HEK293 (cell line): Measurements from ENCODE around the gene SEC11C.

ENCODE experiments used
- CTCF ChIA-PET: fragments of 350-600 bp; formaldehyde crosslinking; extraction: SDS; loops from one replicate; lab custom pipeline; 2021; ENCODE audit warnings: antibody characterized with exemption; lab: Yijun Ruan, JAX
- POLR2A ChIA-PET: fragments of 300-600 bp; formaldehyde crosslinking; extraction: SDS; loops from one replicate; lab custom pipeline; 2020; ENCODE audit warnings: antibody characterized with exemption, inconsistent platforms; lab: Yijun Ruan, JAX
- H3K27ac ChIP-seq: fragments of 200-500 bp; sonication (Bioruptor generic); 2 replicates; pipeline ENCODE4 v1.5.1; 2014; ENCODE audit warnings: low read depth, low read length, control low read depth, inconsistent platforms; ENCODE audit errors: extremely low read depth
- H3K36me3 ChIP-seq, 2 experiments: fragments of 200-500 bp in 1 of 2; sonication (Bioruptor generic) in 1 of 2; 1 replicate in 1 of 2; 2 replicates in 1 of 2; pipeline ENCODE4 v1.5.1; 2014 to 2017; ENCODE audit warnings: inconsistent platforms in 2 of 2, low read length in 2 of 2; ENCODE audit not compliant: control insufficient read depth in 2 of 2, insufficient read depth in 1 of 2
- H3K4me1 ChIP-seq: fragments of 200-500 bp; sonication (Bioruptor generic); 2 replicates; pipeline ENCODE4 v1.5.1; 2014; ENCODE audit warnings: mild to moderate bottlenecking, low read length, inconsistent platforms; ENCODE audit not compliant: control insufficient read depth, insufficient read depth
- H3K4me3 ChIP-seq: 2 replicates; pipeline ENCODE4 v1.5.1; 2011; ENCODE audit warnings: low read depth, mild to moderate bottlenecking, control low read depth, low read length, moderate library complexity
- H3K9me3 ChIP-seq: fragments of 200-500 bp; sonication (Bioruptor generic); 2 replicates; pipeline ENCODE4 v1.5.1; 2014; ENCODE audit warnings: low read depth, low read length, inconsistent platforms; ENCODE audit not compliant: control insufficient read depth, insufficient read depth
- BCL11B ChIP-seq: fragments of 450-650 bp; formaldehyde crosslinking; IDR thresholded peaks from 2 replicates; pipeline ENCODE4 v1.5.1; 2016; ENCODE audit warnings: low read depth, missing biosample characterization, missing genetic modification characterization
- ELK4 ChIP-seq: IDR thresholded peaks from 2 replicates; pipeline ENCODE4 v1.6.1; 2011; ENCODE audit warnings: mild to moderate bottlenecking, low read depth, low read length, borderline replicate concordance
- OVOL3 ChIP-seq: fragments of 450-650 bp; formaldehyde crosslinking; IDR thresholded peaks from 2 replicates; pipeline ENCODE4 v1.5.1; 2016; ENCODE audit warnings: missing biosample characterization, missing genetic modification characterization
- PRDM1 ChIP-seq: fragments of 450-650 bp; formaldehyde crosslinking; IDR thresholded peaks from 2 replicates; pipeline ENCODE4; 2016; ENCODE audit warnings: missing biosample characterization, missing genetic modification characterization
- PRDM10 ChIP-seq: fragments of 450-650 bp; formaldehyde crosslinking; IDR thresholded peaks from 2 replicates; pipeline ENCODE4 v1.5.1; 2016; ENCODE audit warnings: missing biosample characterization, missing genetic modification characterization
- PRDM2 ChIP-seq: fragments of 450-650 bp; formaldehyde crosslinking; IDR thresholded peaks from 2 replicates; pipeline ENCODE4 v1.5.1; 2016; ENCODE audit warnings: missing biosample characterization, missing genetic modification characterization, borderline replicate concordance
- SP3 ChIP-seq: fragments of 450-650 bp; formaldehyde crosslinking; IDR thresholded peaks from 2 replicates; pipeline ENCODE4 v1.5.1; 2016; ENCODE audit warnings: missing biosample characterization, missing genetic modification characterization
- ZBTB21 ChIP-seq: fragments of 450-650 bp; formaldehyde crosslinking; IDR thresholded peaks from 2 replicates; pipeline ENCODE4 v1.5.1; 2017; ENCODE audit warnings: missing biosample characterization, missing genetic modification characterization
- ZBTB48 ChIP-seq: fragments of 450-650 bp; formaldehyde crosslinking; IDR thresholded peaks from 2 replicates; pipeline ENCODE4 v1.5.1; 2016; ENCODE audit warnings: missing biosample characterization, missing genetic modification characterization
- ZEB2 ChIP-seq: fragments of 450-650 bp; formaldehyde crosslinking; IDR thresholded peaks from 2 replicates; pipeline ENCODE4 v1.5.1; 2016; ENCODE audit warnings: missing biosample characterization, missing genetic modification characterization
- ZNF132 ChIP-seq: fragments of 450-650 bp; formaldehyde crosslinking; IDR thresholded peaks from 2 replicates; pipeline ENCODE4 v1.5.1; 2017; ENCODE audit warnings: missing biosample characterization, missing genetic modification characterization, borderline replicate concordance
- ZNF518A ChIP-seq: fragments of 450-650 bp; formaldehyde crosslinking; conservative IDR thresholded peaks from 2 replicates; pipeline ENCODE4 v1.5.1; 2016; ENCODE audit warnings: low read depth, missing biosample characterization, missing genetic modification characterization
- ZNF560 ChIP-seq: fragments of 450-650 bp; formaldehyde crosslinking; IDR thresholded peaks from 2 replicates; pipeline ENCODE4 v1.5.1; 2017; ENCODE audit warnings: missing biosample characterization, missing genetic modification characterization, borderline replicate concordance
- ZNF623 ChIP-seq: fragments of 450-650 bp; formaldehyde crosslinking; IDR thresholded peaks from 2 replicates; pipeline ENCODE4 v1.5.1; 2016; ENCODE audit warnings: missing biosample characterization, missing genetic modification characterization
- ZNF629 ChIP-seq: fragments of 450-650 bp; formaldehyde crosslinking; IDR thresholded peaks from 2 replicates; pipeline ENCODE4 v1.5.1; 2017; ENCODE audit warnings: missing biosample characterization, missing genetic modification characterization

Gene SEC11C

GRCh38 chr18:59101830-59102414 lies 37.8 kb upstream of the SEC11C start:
- ChIA-PET CTCF (interaction anchor here (0.6 kb wide), 1 partner anchor 39 kb away, joined by 5 read pairs; no protein-coding TSS in a partner anchor), POLR2A (no interaction called here)
- Histone ChIP-seq H3K9me3 (no peaks in the 10 kb centered on the region), H3K27ac (no peak overlapping the region), H3K4me1 (no peaks in the 10 kb centered on the region), H3K36me3 (no peaks in the 10 kb centered on the region), H3K4me3 (no peak overlapping the region)
- TF ChIP-seq ZBTB48 (peak; percentile 38; the same call in 1 of the 2 replicates), ZNF629 (tag by site-specific recombination) (no peak), PRDM1 (tag by site-specific recombination) (no peak), ZBTB21 (tag by site-specific recombination) (no peak), ZNF560 (tag by site-specific recombination) (no peak), PRDM10 (tag by site-specific recombination) (peak; percentile 53)

- Histone ChIP-seq H3K9me3 (no peaks in the 10 kb centered on the region), H3K4me3 (no peak overlapping the region)
- POLR2A ChIA-PET, result no interaction called here
- TF ChIP-seq ZNF518A (tag by site-specific recombination) (no peak), OVOL3 (tag by site-specific recombination) (no peak), SP3 (tag by site-specific recombination) (no peak)
- TF ChIP-seq, all 188 proteins: peak for 0
- no peak overlapping the region for H3K27ac ChIP-seq
- no peaks in the 10 kb centered on the region for H3K36me3 ChIP-seq
- CTCF ChIA-PET, result no interaction called here
- H3K4me1 ChIP-seq, result no peaks in the 10 kb centered on the region
Observed at GRCh38 chr18:59109375-59109774, 30.3 kb upstream of the SEC11C start.

GRCh38 chr18:59114160-59114559 lies 25.5 kb upstream of the SEC11C start:
- CTCF ChIA-PET, result no interaction called here
- no peaks in the 10 kb centered on the region for H3K36me3 ChIP-seq
- H3K4me1 ChIP-seq, result no peaks in the 10 kb centered on the region
- no peak overlapping the region for H3K4me3 ChIP-seq
- no peak overlapping the region for H3K27ac ChIP-seq
- POLR2A ChIA-PET, result no interaction called here
- H3K9me3 ChIP-seq, result no peaks in the 10 kb centered on the region
- TF ChIP-seq ELK4 (no peak), ZNF623 (tag by site-specific recombination) (no peak), BCL11B (tag by site-specific recombination) (no peak), ZEB2 (tag by site-specific recombination) (no peak), ZNF132 (no peak), PRDM2 (tag by site-specific recombination) (no peak)
